Upper lobe of right lung (tissue), 1 donor: ENCODE measurements around the gene CPA3. TPM values are rescaled to one million over a fixed set of nuclear protein-coding genes. Genes with fewer than 3 reads are reported as not detected.

Experiments used
- ATAC-seq: fragments of 200-7000 bp; cut with Tn5 transposase; one replicate; pipeline ENCODE4 v1.9.1; 2020; ENCODE audit warnings: mild to moderate bottlenecking, moderate library complexity
- DNase-seq: peaks from one replicate; pipeline ENCODE4 v3.0.0-alpha.2; 2020
- H3K27ac ChIP-seq: fragments of 200-600 bp; one replicate; pipeline ENCODE4 v1.8.0; 2022
- H3K27me3 ChIP-seq: fragments of 200-600 bp; one replicate; pipeline ENCODE4 v1.8.0; 2022; ENCODE audit warnings: mild to moderate bottlenecking
- H3K36me3 ChIP-seq: fragments of 200-600 bp; one replicate; pipeline ENCODE4 v1.8.0; 2022
- H3K4me1 ChIP-seq: fragments of 200-600 bp; one replicate; pipeline ENCODE4 v1.8.0; 2022
- H3K4me3 ChIP-seq: fragments of 200-600 bp; one replicate; pipeline ENCODE4 v1.8.0; 2022; ENCODE audit warnings: mild to moderate bottlenecking
- H3K9me3 ChIP-seq: fragments of 200-600 bp; one replicate; pipeline ENCODE4 v1.8.0; 2022
- intact Hi-C: fragments of 100-400 bp; cut with DNase I; formaldehyde crosslinking; loops from one replicate; pipeline ENCODE4 v1.11.0; 2022
- total RNA-seq: library from RNA; stranded (reverse); fragmentation: NEBNext Ultra II Directional; extraction: Animal tissue kit (Norgen Biotek cat#: 25700); gene quantifications from one replicate; pipeline ENCODE4 v1.2.1, GENCODE V29; 2021
- TF ChIP-seq, protein P1 (sequence below): fragments of 200-600 bp; IDR thresholded peaks from one replicate; pipeline ENCODE4 v1.8.0; 2022; ENCODE audit warnings: antibody characterized with exemption
- donor health status: DM: no; HTN: yes; CAD: no; lungs with severe emphysema.

The CPA3 gene
- total RNA-seq, 1 donor from 2014 or later = 53.1 TPM

DNA sequence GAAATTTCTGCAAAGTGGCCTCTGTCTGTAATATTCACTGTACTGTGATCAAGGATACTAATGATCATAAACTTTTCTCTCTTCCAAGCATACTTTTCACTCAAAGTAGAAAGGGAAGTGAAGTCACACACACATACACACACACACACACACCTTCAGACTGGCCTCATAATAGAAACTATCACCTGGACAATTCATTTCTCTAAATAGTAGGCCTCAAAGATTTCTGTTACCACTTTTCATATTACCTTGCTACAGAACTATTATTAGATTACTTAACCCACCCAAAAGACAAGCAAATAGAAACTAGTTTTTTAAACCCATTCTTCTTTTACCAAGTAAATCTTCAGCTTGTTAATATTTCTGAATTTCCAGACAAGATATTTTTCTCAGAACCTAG lies 25.3 kb upstream of the CPA3 start:
- no peak overlapping the region for H3K27ac ChIP-seq
- DNase-seq (no peak), ATAC-seq (no peak)
- H3K27me3 ChIP-seq = no peaks in the 10 kb centered on the region
- H3K9me3 ChIP-seq = no peaks in the 10 kb centered on the region
- no peaks in the 10 kb centered on the region for H3K36me3 ChIP-seq
- TF ChIP-seq, protein P1, sequence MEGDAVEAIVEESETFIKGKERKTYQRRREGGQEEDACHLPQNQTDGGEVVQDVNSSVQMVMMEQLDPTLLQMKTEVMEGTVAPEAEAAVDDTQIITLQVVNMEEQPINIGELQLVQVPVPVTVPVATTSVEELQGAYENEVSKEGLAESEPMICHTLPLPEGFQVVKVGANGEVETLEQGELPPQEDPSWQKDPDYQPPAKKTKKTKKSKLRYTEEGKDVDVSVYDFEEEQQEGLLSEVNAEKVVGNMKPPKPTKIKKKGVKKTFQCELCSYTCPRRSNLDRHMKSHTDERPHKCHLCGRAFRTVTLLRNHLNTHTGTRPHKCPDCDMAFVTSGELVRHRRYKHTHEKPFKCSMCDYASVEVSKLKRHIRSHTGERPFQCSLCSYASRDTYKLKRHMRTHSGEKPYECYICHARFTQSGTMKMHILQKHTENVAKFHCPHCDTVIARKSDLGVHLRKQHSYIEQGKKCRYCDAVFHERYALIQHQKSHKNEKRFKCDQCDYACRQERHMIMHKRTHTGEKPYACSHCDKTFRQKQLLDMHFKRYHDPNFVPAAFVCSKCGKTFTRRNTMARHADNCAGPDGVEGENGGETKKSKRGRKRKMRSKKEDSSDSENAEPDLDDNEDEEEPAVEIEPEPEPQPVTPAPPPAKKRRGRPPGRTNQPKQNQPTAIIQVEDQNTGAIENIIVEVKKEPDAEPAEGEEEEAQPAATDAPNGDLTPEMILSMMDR = no peak
- intact Hi-C loops = no loop called here
- no peak overlapping the region for H3K4me3 ChIP-seq
- H3K4me1 ChIP-seq = no peaks in the 10 kb centered on the region

DNA sequence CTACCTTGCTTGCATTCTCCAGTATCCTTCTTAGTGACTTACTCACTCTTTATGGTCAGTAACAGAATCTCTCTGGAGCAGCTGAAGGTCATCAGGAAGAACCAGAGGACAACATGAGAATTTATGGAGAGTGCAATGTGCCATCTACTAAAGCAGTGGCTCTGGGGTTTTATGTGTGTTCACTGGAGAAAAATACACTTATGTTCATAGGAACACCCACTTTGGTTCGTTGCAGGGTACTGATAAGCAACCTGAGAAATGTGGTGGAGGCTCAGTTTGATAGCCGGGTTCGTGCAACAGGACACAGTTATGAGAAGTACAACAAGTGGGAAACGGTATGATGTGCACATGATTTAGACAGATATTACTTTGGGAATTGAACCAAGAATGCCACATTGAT lies 24.6 kb upstream of the CPA3 start:
- TF ChIP-seq, protein P1 = no peak
- ATAC-seq = no peak

DNA sequence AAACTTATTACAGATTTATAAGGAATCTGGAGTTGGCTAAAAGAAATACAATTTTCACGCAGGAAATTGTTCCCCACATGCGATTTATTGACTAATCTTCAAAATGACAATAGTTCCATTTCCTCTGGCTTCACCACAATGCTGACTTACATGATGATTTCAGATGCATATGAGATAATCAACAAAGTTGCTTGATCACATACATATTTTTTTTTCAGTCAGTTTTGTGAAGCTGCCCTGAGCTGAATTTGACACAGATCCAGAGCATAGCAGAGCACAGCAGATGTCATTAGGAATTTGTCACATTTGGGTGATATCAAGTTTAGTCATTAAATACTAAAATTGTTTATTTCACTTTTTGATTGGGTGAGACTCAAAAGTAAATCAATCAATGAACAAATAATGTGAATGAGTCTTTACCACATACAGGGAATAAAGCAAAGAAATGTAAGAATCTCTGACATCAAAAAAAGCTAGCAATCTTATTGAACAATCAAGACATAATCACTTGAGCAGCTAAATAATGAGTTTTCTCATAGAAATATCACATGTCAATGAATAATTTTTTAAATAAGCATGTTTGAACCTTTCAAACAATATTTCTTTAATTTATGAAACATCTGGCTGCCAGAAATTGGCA lies 19.2 kb upstream of the CPA3 start:
- ATAC-seq (no peak), DNase-seq (no peak)
- Histone ChIP-seq H3K9me3 (no peaks in the 10 kb centered on the region), H3K27ac (no peak overlapping the region), H3K4me1 (no peaks in the 10 kb centered on the region), H3K36me3 (no peaks in the 10 kb centered on the region), H3K27me3 (no peaks in the 10 kb centered on the region), H3K4me3 (no peak overlapping the region)
- TF ChIP-seq, protein P1 = no peak
- intact Hi-C loops = no loop called here

More for the DNA sequence above, 24.6 kb upstream of the CPA3 start:
- H3K4me1 ChIP-seq = no peaks in the 10 kb centered on the region
- no peak overlapping the region for H3K4me3 ChIP-seq
- no peaks in the 10 kb centered on the region for H3K9me3 ChIP-seq
- no peak for DNase-seq
- intact Hi-C loops = no loop called here
- no peaks in the 10 kb centered on the region for H3K36me3 ChIP-seq
- no peaks in the 10 kb centered on the region for H3K27me3 ChIP-seq
- no peak overlapping the region for H3K27ac ChIP-seq

DNA sequence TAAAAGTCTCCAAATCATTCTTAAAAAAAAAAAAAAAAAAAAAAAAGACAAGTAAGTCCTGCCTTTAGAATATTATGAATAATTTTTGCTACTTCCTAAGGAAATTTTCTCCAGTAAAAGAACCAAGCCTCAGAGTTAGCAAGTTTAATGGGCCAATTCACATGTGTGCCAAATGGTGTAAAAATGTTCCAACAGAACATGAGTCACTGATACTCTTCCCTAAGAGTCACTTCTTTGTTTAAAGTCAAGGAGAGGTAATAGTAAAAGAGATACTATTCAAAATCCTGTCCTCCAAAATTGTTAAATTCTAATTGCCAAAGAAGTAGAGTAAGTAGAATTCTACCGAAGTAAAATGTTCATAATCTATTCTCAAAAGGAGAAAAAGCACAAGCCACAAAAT lies 17.7 kb upstream of the CPA3 start:
- no peaks in the 10 kb centered on the region for H3K9me3 ChIP-seq
- TF ChIP-seq, protein P1 = no peak
- no peak overlapping the region for H3K27ac ChIP-seq
- H3K4me3 ChIP-seq = no peak overlapping the region
- H3K4me1 ChIP-seq = no peaks in the 10 kb centered on the region
- DNase-seq = no peak
- intact Hi-C loops = no loop called here
- no peaks in the 10 kb centered on the region for H3K27me3 ChIP-seq
- no peaks in the 10 kb centered on the region for H3K36me3 ChIP-seq
- ATAC-seq = no peak

DNA sequence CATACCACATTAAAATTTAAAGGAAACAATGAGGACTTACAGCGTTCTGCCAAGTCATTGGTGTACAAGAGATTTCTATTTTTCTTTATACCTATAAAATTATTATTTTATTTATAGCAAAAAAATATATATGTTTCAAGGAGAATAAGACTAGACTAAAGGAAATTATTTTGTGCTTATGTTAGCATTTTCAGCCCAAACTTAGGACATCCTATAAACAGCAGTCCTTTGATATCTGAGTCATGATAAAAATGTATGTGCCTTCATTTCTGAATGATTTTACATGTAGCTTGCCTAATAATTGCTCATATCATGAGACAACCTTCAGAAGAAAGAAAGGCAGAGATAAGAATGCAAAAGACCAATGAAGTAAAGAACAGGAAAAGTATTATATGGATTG lies 16.7 kb upstream of the CPA3 start:
- H3K36me3 ChIP-seq = no peaks in the 10 kb centered on the region
- intact Hi-C loops = no loop called here
- no peaks in the 10 kb centered on the region for H3K27me3 ChIP-seq
- H3K4me3 ChIP-seq = no peak overlapping the region
- no peak for DNase-seq
- H3K9me3 ChIP-seq = no peaks in the 10 kb centered on the region
- H3K27ac ChIP-seq = no peak overlapping the region
- ATAC-seq = no peak
- TF ChIP-seq, protein P1 = no peak
- no peaks in the 10 kb centered on the region for H3K4me1 ChIP-seq
